HL-60 (cell line): Measurements from ENCODE around the gene MFAP1.

ENCODE experiments used
- SPI1 ChIP-seq: IDR thresholded peaks from 2 replicates; pipeline ENCODE4 v1.6.1; 2012; ENCODE audit warnings: low read depth, mild to moderate bottlenecking, borderline replicate concordance
- TF ChIP-seq, protein P1 (sequence below): IDR thresholded peaks from one replicate; pipeline ENCODE4 v1.5.1; 2011; ENCODE audit warnings: low read length, control low read depth, inconsistent platforms; ENCODE audit not compliant: insufficient read depth

DNA sequence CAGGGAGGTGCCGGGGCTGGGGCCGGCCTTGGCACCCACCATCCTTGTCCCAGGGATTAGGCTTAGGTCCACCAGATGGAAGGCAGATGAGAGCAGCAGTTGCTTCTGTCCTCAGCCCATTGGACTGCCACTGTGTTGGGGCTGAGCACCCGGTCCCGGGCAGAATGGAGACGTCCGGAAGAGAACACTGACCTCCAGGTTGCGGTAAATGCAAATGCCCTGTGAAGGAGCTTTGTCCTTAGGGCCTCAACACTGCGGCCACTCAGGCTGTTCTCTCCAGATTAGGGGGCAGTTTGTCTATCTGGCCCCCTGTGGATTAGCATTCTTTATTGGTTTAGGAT lies 24.6 kb downstream of the MFAP1 start, which contains the start of gene SERINC4:
- TF ChIP-seq, protein P1, sequence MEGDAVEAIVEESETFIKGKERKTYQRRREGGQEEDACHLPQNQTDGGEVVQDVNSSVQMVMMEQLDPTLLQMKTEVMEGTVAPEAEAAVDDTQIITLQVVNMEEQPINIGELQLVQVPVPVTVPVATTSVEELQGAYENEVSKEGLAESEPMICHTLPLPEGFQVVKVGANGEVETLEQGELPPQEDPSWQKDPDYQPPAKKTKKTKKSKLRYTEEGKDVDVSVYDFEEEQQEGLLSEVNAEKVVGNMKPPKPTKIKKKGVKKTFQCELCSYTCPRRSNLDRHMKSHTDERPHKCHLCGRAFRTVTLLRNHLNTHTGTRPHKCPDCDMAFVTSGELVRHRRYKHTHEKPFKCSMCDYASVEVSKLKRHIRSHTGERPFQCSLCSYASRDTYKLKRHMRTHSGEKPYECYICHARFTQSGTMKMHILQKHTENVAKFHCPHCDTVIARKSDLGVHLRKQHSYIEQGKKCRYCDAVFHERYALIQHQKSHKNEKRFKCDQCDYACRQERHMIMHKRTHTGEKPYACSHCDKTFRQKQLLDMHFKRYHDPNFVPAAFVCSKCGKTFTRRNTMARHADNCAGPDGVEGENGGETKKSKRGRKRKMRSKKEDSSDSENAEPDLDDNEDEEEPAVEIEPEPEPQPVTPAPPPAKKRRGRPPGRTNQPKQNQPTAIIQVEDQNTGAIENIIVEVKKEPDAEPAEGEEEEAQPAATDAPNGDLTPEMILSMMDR = no peak
- no peak for TF ChIP-seq SPI1
